ENCODE measurements around the gene FGF21.

DNA sequence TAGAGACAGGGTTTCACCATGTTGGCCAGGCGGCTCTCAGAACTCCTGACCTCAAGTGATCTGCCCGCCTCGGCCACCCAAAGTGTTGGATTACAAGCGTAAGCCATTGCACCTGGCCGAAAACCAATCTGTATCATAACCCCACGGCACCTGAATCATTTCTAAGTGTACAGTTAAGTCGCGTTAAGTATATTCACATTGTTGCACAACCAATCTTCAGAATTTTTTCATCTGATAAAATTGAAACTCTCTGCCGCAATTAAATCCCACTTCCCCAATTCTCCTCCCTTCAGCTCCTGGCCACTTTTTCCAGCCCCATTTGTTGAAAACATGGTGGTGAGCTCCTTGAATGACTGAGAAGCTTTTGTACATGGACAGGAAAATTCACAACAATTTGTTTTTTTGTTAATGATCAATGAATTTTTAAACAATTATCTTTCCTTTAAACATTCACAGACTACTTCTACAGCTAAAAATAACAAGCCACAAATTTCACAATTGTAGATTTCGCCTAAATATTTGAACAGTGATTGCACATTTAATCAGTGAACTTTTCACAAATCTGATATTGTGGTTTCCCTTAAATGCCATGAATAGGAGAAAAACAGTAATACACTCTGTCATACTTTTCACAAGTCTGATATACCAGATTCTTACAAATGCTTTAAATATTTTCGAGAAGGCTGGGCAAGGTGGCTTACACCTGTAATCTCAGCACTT is 13.8 kb downstream of the FGF21 start:
- TF ChIP-seq, protein P1, sequence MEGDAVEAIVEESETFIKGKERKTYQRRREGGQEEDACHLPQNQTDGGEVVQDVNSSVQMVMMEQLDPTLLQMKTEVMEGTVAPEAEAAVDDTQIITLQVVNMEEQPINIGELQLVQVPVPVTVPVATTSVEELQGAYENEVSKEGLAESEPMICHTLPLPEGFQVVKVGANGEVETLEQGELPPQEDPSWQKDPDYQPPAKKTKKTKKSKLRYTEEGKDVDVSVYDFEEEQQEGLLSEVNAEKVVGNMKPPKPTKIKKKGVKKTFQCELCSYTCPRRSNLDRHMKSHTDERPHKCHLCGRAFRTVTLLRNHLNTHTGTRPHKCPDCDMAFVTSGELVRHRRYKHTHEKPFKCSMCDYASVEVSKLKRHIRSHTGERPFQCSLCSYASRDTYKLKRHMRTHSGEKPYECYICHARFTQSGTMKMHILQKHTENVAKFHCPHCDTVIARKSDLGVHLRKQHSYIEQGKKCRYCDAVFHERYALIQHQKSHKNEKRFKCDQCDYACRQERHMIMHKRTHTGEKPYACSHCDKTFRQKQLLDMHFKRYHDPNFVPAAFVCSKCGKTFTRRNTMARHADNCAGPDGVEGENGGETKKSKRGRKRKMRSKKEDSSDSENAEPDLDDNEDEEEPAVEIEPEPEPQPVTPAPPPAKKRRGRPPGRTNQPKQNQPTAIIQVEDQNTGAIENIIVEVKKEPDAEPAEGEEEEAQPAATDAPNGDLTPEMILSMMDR (IDR thresholded peaks at IDR 0.05), result no peak
- TF ChIP-seq POLR2A (IDR thresholded peaks at IDR 0.05; ENCODE audit: low read depth), result no peak
- no peak for TF ChIP-seq POLR2AphosphoS5 (IDR thresholded peaks at IDR 0.05)
- TF ChIP-seq EP300 (IDR thresholded peaks at IDR 0.05), result no peak

Data from esophagus muscularis mucosa (tissue), 4 donors.